Neural progenitor cell (in vitro differentiated cells): ENCODE results near the gene SHFL. TPM values are rescaled to one million over a fixed set of nuclear protein-coding genes. Genes with fewer than 3 reads are reported as not detected.
A peak's percentile ranks its signal among the peaks of the same experiment; 100 is the strongest.

ENCODE experiments used
- DNase-seq: peaks from one replicate; pipeline ENCODE4 v3.0.0-alpha.2; 2016; ENCODE audit warnings: low spot score
- H2AFZ ChIP-seq: fragments of 200-600 bp; sonication (generic); replicated peaks from 2 replicates; pipeline ENCODE4 v1.6.1; 2016; ENCODE audit warnings: antibody characterized with exemption
- H3F3A ChIP-seq: fragments of 200-600 bp; sonication (generic); 2 replicates; pipeline ENCODE4 v1.6.1; 2016; ENCODE audit warnings: antibody characterized with exemption, low read depth
- H3K27ac ChIP-seq: fragments of 200-600 bp; sonication (generic); 2 replicates; pipeline ENCODE4 v1.5.1; 2016; ENCODE audit warnings: mild to moderate bottlenecking
- H3K27me3 ChIP-seq: fragments of 200-600 bp; sonication (generic); 2 replicates; pipeline ENCODE4 v1.6.1; 2016; ENCODE audit warnings: mild to moderate bottlenecking, moderate library complexity
- H3K36me3 ChIP-seq: fragments of 200-600 bp; sonication (generic); 2 replicates; pipeline ENCODE4 v1.5.1; 2016
- H3K4me1 ChIP-seq: fragments of 200-600 bp; sonication (generic); 2 replicates; pipeline ENCODE4 v1.6.1; 2016; ENCODE audit warnings: mixed run types
- H3K4me2 ChIP-seq: fragments of 200-600 bp; sonication (generic); 2 replicates; pipeline ENCODE4 v1.6.1; 2016
- H3K4me3 ChIP-seq: fragments of 200-600 bp; sonication (generic); 2 replicates; pipeline ENCODE4 v1.5.1; 2016
- H3K79me2 ChIP-seq: fragments of 200-600 bp; sonication (generic); 2 replicates; pipeline ENCODE4 v1.6.1; 2016; ENCODE audit warnings: low read depth
- H3K9ac ChIP-seq: fragments of 200-600 bp; sonication (generic); 2 replicates; pipeline ENCODE4 v1.6.1; 2016
- H3K9me3 ChIP-seq: fragments of 200-600 bp; sonication (generic); 2 replicates; pipeline ENCODE4 v1.5.1; 2016; ENCODE audit warnings: low read depth
- H4K20me1 ChIP-seq: fragments of 200-600 bp; sonication (generic); 2 replicates; pipeline ENCODE4 v1.6.1; 2016; ENCODE audit warnings: low read depth
- H3K27ac Mint-ChIP-seq: 3 replicates; pipeline ENCODE4 v1.8.0; 2021; ENCODE audit warnings: mixed read lengths
- H3K27me3 Mint-ChIP-seq: 2 replicates; pipeline ENCODE4 v1.8.0; 2022; ENCODE audit warnings: low read depth, mild to moderate bottlenecking, inconsistent platforms, moderate library complexity, mixed read lengths; ENCODE audit not compliant: insufficient read depth
- H3K36me3 Mint-ChIP-seq: 3 replicates; pipeline ENCODE4 v1.8.0; 2021; ENCODE audit warnings: mixed read lengths
- H3K4me1 Mint-ChIP-seq: 3 replicates; pipeline ENCODE4 v1.8.0; 2021; ENCODE audit warnings: mixed read lengths
- H3K4me3 Mint-ChIP-seq: 3 replicates; pipeline ENCODE4 v1.8.0; 2021; ENCODE audit warnings: mild to moderate bottlenecking, moderate library complexity, mixed read lengths
- H3K9me3 Mint-ChIP-seq: 3 replicates; pipeline ENCODE4 v1.8.0; 2020; ENCODE audit warnings: mixed read lengths
- EZH2 ChIP-seq: fragments of 200-600 bp; sonication (generic); IDR thresholded peaks from 2 replicates; pipeline ENCODE4 v1.6.1; 2017; ENCODE audit warnings: antibody characterized with exemption, mild to moderate bottlenecking, moderate library complexity
- EZH2phosphoT487 ChIP-seq: fragments of 200-600 bp; sonication (generic); IDR thresholded peaks from 2 replicates; pipeline ENCODE4 v1.6.1; 2017; ENCODE audit warnings: antibody characterized with exemption
- total RNA-seq: library from RNA; depleted of rRNA; stranded (reverse); fragments of >200 nt; gene quantifications from 2 replicates; pipeline ENCODE4 v1.2.3, GENCODE V29; 2015; ENCODE audit warnings: low replicate concordance
- TF ChIP-seq, protein P1 (sequence below): fragments of 200-600 bp; sonication (generic); IDR thresholded peaks from 2 replicates; pipeline ENCODE4 v1.5.1; 2017; ENCODE audit warnings: antibody characterized with exemption, mild to moderate bottlenecking

SHFL gene
- total RNA-seq, 1 donor from 2014 or later: 0.15 TPM

DNA sequence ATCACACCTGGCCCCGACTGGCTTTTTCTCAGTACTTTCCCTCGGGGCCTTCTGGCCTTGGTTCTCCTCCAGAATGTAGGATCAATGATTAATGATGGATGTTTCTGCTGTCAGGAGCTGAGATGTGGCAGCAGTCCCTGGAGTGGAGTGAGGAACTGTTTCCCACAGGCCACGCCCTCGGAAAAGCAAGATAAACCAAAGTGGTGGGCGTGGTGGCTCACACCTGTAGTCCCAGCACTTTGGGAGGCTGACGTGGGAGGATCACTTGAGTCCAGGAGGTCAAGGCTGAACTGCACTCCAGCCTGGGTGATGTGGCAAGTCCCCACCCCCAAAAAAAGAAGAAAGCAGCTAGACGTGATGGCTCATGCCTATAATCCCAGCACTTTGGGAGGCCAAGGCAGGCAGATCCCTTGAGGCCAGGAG is 7.1 kb upstream of the SHFL start:
- Mint-ChIP-seq H3K27me3 (peaks cover 27% of the 10 kb centered on the region), H3K4me3 (no peak overlapping the region), H3K9me3 (peaks cover 6% of the 10 kb centered on the region), H3K27ac (no peak overlapping the region), H3K4me1 (no peaks in the 10 kb centered on the region), H3K36me3 (no peaks in the 10 kb centered on the region)
- no peaks in the 10 kb centered on the region for H3K9me3 ChIP-seq
- no peak overlapping the region for H2AFZ ChIP-seq
- no peak overlapping the region for H3K27ac ChIP-seq
- no peaks in the 10 kb centered on the region for H3K4me1 ChIP-seq
- TF ChIP-seq EZH2 (no peak), EZH2phosphoT487 (no peak)
- TF ChIP-seq, protein P1, sequence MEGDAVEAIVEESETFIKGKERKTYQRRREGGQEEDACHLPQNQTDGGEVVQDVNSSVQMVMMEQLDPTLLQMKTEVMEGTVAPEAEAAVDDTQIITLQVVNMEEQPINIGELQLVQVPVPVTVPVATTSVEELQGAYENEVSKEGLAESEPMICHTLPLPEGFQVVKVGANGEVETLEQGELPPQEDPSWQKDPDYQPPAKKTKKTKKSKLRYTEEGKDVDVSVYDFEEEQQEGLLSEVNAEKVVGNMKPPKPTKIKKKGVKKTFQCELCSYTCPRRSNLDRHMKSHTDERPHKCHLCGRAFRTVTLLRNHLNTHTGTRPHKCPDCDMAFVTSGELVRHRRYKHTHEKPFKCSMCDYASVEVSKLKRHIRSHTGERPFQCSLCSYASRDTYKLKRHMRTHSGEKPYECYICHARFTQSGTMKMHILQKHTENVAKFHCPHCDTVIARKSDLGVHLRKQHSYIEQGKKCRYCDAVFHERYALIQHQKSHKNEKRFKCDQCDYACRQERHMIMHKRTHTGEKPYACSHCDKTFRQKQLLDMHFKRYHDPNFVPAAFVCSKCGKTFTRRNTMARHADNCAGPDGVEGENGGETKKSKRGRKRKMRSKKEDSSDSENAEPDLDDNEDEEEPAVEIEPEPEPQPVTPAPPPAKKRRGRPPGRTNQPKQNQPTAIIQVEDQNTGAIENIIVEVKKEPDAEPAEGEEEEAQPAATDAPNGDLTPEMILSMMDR: no peak
- H3K36me3 ChIP-seq: no peaks in the 10 kb centered on the region
- no peaks in the 10 kb centered on the region for H4K20me1 ChIP-seq
- DNase-seq: no peak
- no peak overlapping the region for H3K4me2 ChIP-seq
- no peaks in the 10 kb centered on the region for H3K79me2 ChIP-seq
- H3K27me3 ChIP-seq: peaks cover 54% of the 10 kb centered on the region
- no peak overlapping the region for H3K4me3 ChIP-seq
- no peak overlapping the region for H3K9ac ChIP-seq
- H3F3A ChIP-seq: no peaks in the 10 kb centered on the region

DNA sequence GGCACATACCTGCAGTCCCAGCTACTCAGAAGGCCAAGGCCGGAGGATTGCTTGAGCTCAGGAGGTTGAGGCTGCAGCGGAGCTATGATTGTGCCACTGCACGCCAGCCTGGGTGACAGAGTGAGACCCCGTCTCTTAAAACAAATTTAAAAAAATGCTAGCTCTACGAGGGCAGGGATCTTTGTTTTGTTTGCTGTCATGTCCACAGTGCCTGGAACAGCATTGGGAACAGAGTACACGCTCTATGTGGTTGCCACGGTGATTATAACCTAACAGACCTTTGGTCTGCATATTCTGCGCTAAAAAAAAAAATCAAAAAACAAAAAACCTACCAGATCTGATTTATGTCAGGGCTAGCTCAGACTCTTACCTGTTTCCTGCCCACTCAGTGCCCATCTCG is 2.2 kb upstream of the SHFL start:
- Histone ChIP-seq H3K4me3 (no peak overlapping the region), H3K79me2 (no peaks in the 10 kb centered on the region), H3K27ac (no peak overlapping the region), H4K20me1 (no peaks in the 10 kb centered on the region), H3K36me3 (no peaks in the 10 kb centered on the region), H3K9ac (no peak overlapping the region), H3K4me1 (peaks cover 6% of the 10 kb centered on the region), H3K9me3 (no peaks in the 10 kb centered on the region), H2AFZ (no peak overlapping the region), H3F3A (no peaks in the 10 kb centered on the region), H3K4me2 (no peak overlapping the region), H3K27me3 (peaks cover 63% of the 10 kb centered on the region)
- DNase-seq: no peak
- TF ChIP-seq, protein P1: no peak
- TF ChIP-seq EZH2 (no peak), EZH2phosphoT487 (no peak)
- peaks cover 31% of the 10 kb centered on the region for H3K27me3 Mint-ChIP-seq
- no peaks in the 10 kb centered on the region for H3K36me3 Mint-ChIP-seq
- peak overlapping the region; percentile 31 for H3K4me3 Mint-ChIP-seq
- H3K27ac Mint-ChIP-seq: no peak overlapping the region
- no peaks in the 10 kb centered on the region for H3K4me1 Mint-ChIP-seq
- H3K9me3 Mint-ChIP-seq: peaks cover 2% of the 10 kb centered on the region

DNA sequence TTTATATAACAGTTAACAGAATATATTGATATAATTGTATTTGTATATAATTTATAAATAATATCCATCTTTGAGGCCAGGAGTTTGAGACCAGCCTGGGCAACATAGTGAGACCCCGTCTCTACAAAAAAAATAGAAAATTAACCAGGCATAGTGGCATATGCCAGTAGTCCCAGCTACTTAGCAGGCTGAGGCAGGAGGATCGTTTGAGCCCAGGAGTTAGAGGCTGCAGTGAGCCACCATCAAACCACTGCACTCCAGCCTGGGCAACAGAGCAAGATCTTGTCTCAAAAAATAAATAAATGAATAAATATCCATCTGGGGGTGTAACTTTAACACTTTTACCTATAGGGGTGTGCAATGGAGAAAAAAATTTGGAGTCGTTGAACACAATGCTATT is 1.3 kb upstream of the SHFL start:
- Histone ChIP-seq H3K9ac (no peak overlapping the region), H2AFZ (no peak overlapping the region), H3K27me3 (peaks cover 57% of the 10 kb centered on the region), H3K79me2 (no peaks in the 10 kb centered on the region), H4K20me1 (no peaks in the 10 kb centered on the region), H3F3A (no peaks in the 10 kb centered on the region), H3K4me2 (no peak overlapping the region), H3K4me1 (peaks cover 6% of the 10 kb centered on the region), H3K9me3 (no peaks in the 10 kb centered on the region), H3K36me3 (no peaks in the 10 kb centered on the region), H3K27ac (no peak overlapping the region), H3K4me3 (no peak overlapping the region)
- Mint-ChIP-seq H3K9me3 (peaks cover 2% of the 10 kb centered on the region), H3K27ac (no peak overlapping the region), H3K4me3 (peak overlapping the region; percentile 86), H3K36me3 (no peaks in the 10 kb centered on the region), H3K4me1 (no peaks in the 10 kb centered on the region), H3K27me3 (peaks cover 31% of the 10 kb centered on the region)
- TF ChIP-seq EZH2 (no peak), EZH2phosphoT487 (no peak)
- TF ChIP-seq, protein P1: no peak
- no peak for DNase-seq
